HG02943 (cell line): ENCODE data around the gene RAPGEF1.

ENCODE experiments used
- ATAC-seq: cut with Tn5 transposase; IDR thresholded peaks from one replicate; pipeline ENCODE4 v1.9.1; 2021; ENCODE audit warnings: mild to moderate bottlenecking, low read depth, moderate library complexity; ENCODE audit not compliant: unreplicated experiment

RAPGEF1 gene

GRCh38 chr9:131708226-131709002 lies 31.5 kb downstream of the RAPGEF1 start:
- no peak for ATAC-seq

GRCh38 chr9:131707733-131708157 lies 32.1 kb downstream of the RAPGEF1 start:
- no peak for ATAC-seq

GRCh38 chr9:131707050-131707449 lies 32.8 kb downstream of the RAPGEF1 start:
- ATAC-seq: no peak

GRCh38 chr9:131706608-131706970 lies 33.3 kb downstream of the RAPGEF1 start:
- ATAC-seq: no peak

- ATAC-seq: no peak
Observed at GRCh38 chr9:131704988-131705387, 34.9 kb downstream of the RAPGEF1 start.

GRCh38 chr9:131704141-131704983 lies 35.5 kb downstream of the RAPGEF1 start:
- ATAC-seq: no peak

- no peak for ATAC-seq
Observed at GRCh38 chr9:131703697-131704096, 36.2 kb downstream of the RAPGEF1 start.

GRCh38 chr9:131702911-131703310 lies 37.0 kb downstream of the RAPGEF1 start:
- no peak for ATAC-seq

- no peak for ATAC-seq
Observed at GRCh38 chr9:131701789-131702337, 38.0 kb downstream of the RAPGEF1 start.

- ATAC-seq: no peak
Observed at GRCh38 chr9:131701436-131701781, 38.5 kb downstream of the RAPGEF1 start.

GRCh38 chr9:131700765-131701435 lies 39.0 kb downstream of the RAPGEF1 start:
- no peak for ATAC-seq

- no peak for ATAC-seq
Observed at GRCh38 chr9:131700076-131700475, 39.8 kb downstream of the RAPGEF1 start.

- ATAC-seq: no peak
Observed at GRCh38 chr9:131698618-131698985, 41.3 kb downstream of the RAPGEF1 start.

GRCh38 chr9:131697908-131698617 lies 41.8 kb downstream of the RAPGEF1 start:
- ATAC-seq: no peak

- ATAC-seq: no peak
Observed at GRCh38 chr9:131697097-131697496, 42.8 kb downstream of the RAPGEF1 start.

- ATAC-seq: no peak
Observed at GRCh38 chr9:131695836-131696460, 43.9 kb downstream of the RAPGEF1 start.

- no peak for ATAC-seq
Observed at GRCh38 chr9:131695366-131695765, 44.5 kb downstream of the RAPGEF1 start.

- no peak for ATAC-seq
Observed at GRCh38 chr9:131693651-131694597, 46.0 kb downstream of the RAPGEF1 start.
